H1 (cell line): ENCODE results near the gene BRD4. TPM values are rescaled to one million over a fixed set of nuclear protein-coding genes. Genes with fewer than 3 reads are reported as not detected.

ENCODE experiments used
- CTCF ChIA-PET: fragments of 300-600 bp; sonication (Branson Sonifier 250); formaldehyde crosslinking; loops from one replicate; lab custom pipeline; 2021; ENCODE audit not compliant: partially characterized antibody; lab: Charles Lee
- POLR2A ChIA-PET: fragments of 300-600 bp; sonication (Branson Sonifier 250); formaldehyde crosslinking; loops from one replicate; lab custom pipeline; 2021; ENCODE audit warnings: inconsistent platforms; ENCODE audit not compliant: partially characterized antibody; lab: Charles Lee
- DNase-seq, 2 experiments: peaks; one replicate each; pipeline versions ENCODE4 v3.0.0 to v3.0.0-alpha.2; 2010 to 2022; ENCODE audit warnings: low spot score in 2 of 2, low read depth in 1 of 2, mixed read lengths in 1 of 2
- FAIRE-seq: peaks from 2 replicates; lab custom pipeline; 2011; peaks lifted over from hg19 to GRCh38; lab: Jason Lieb, UNC
- H2AFZ ChIP-seq: 2 replicates; pipeline ENCODE4 v1.8.1; 2012; ENCODE audit warnings: low read length, inconsistent platforms
- H2AK5ac ChIP-seq: 2 replicates; pipeline ENCODE4 v1.6.1; 2013; ENCODE audit warnings: low read depth, low read length
- H2BK120ac ChIP-seq: replicated peaks from 2 replicates; pipeline ENCODE3; 2013; ENCODE audit warnings: low read depth, low read length, inconsistent platforms
- H2BK12ac ChIP-seq: 2 replicates; pipeline ENCODE4 v1.6.1; 2013; ENCODE audit warnings: low read depth, low read length
- H2BK15ac ChIP-seq: 2 replicates; pipeline ENCODE4 v1.6.1; 2013; ENCODE audit warnings: low read length
- H2BK20ac ChIP-seq: 2 replicates; pipeline ENCODE4 v1.6.1; 2013; ENCODE audit warnings: low read length
- H2BK5ac ChIP-seq: 2 replicates; pipeline ENCODE4 v1.6.1; 2013; ENCODE audit warnings: low read depth, low read length
- H3K14ac ChIP-seq: 2 replicates; pipeline ENCODE4 v1.6.1; 2013; ENCODE audit warnings: inconsistent platforms; ENCODE audit not compliant: insufficient read length
- H3K18ac ChIP-seq: 2 replicates; pipeline ENCODE4 v1.6.1; 2013; ENCODE audit warnings: low read length; ENCODE audit errors: extremely low read depth
- H3K23ac ChIP-seq: 2 replicates; pipeline ENCODE4 v1.6.1; 2013; ENCODE audit warnings: inconsistent platforms; ENCODE audit not compliant: insufficient read length
- H3K23me2 ChIP-seq: 2 replicates; pipeline ENCODE4 v1.6.1; 2013; ENCODE audit warnings: low read depth, low read length
- H3K27ac ChIP-seq: 2 replicates; pipeline ENCODE4 v1.6.1; 2011; ENCODE audit warnings: low read depth, low read length, inconsistent platforms
- H3K27me3 ChIP-seq, 4 experiments: replicated peaks in 1 of 4; 1 replicate in 1 of 4; 2 replicates in 3 of 4; pipeline versions ENCODE4 v1.6.1 to v1.8.1; 2011 to 2013; ENCODE audit warnings: low read length in 3 of 4, mild to moderate bottlenecking in 3 of 4, inconsistent platforms in 2 of 4, mixed read lengths in 2 of 4, moderate library complexity in 1 of 4; ENCODE audit not compliant: control insufficient read depth in 3 of 4, insufficient read depth in 3 of 4; ENCODE audit errors: extremely low read depth in 1 of 4
- H3K36me3 ChIP-seq, 4 experiments: 2 replicates each; pipeline versions ENCODE4 v1.6.1 to v1.8.1; 2011 to 2013; ENCODE audit warnings: mild to moderate bottlenecking in 4 of 4, low read length in 3 of 4, moderate library complexity in 2 of 4, control low read depth in 1 of 4, inconsistent platforms in 1 of 4; ENCODE audit not compliant: insufficient read depth in 4 of 4, control insufficient read depth in 2 of 4
- H3K4ac ChIP-seq: replicated peaks from 2 replicates; pipeline ENCODE3; 2013; ENCODE audit warnings: low read length, low read depth, mixed read lengths, inconsistent platforms; ENCODE audit not compliant: insufficient read length
- H3K4me1 ChIP-seq, 4 experiments: replicated peaks in 1 of 4; 1 replicate in 1 of 4; 2 replicates in 3 of 4; pipeline versions ENCODE4 v1.6.1 to v1.8.1; 2011 to 2013; ENCODE audit warnings: low read length in 3 of 4, inconsistent platforms in 2 of 4, mixed read lengths in 1 of 4; ENCODE audit not compliant: insufficient read depth in 4 of 4, control insufficient read depth in 3 of 4
- H3K4me2 ChIP-seq, 2 experiments: 2 replicates each; pipeline versions ENCODE4 v1.6.1 to v1.8.1; 2011 to 2013; ENCODE audit warnings: low read depth in 2 of 2, low read length in 2 of 2, control low read depth in 1 of 2, inconsistent platforms in 1 of 2, mild to moderate bottlenecking in 1 of 2; ENCODE audit not compliant: insufficient read depth in 1 of 2
- H3K4me3 ChIP-seq, 4 experiments: fragments of 200-600, 300-600 bp in 1 of 4; sonication (generic), shearing (Covaris generic), sonication (Bioruptor Twin) in 1 of 4; 2 replicates each; pipeline versions ENCODE4 v1.5.1 to v1.8.1; 2011 to 2016; ENCODE audit warnings: low read length in 4 of 4, low read depth in 3 of 4, control low read depth in 2 of 4, inconsistent platforms in 2 of 4, mild to moderate bottlenecking in 2 of 4, mixed read lengths in 1 of 4, moderate library complexity in 1 of 4; ENCODE audit not compliant: insufficient read depth in 2 of 4; ENCODE audit errors: extremely low read depth in 1 of 4
- H3K56ac ChIP-seq: replicated peaks from 2 replicates; pipeline ENCODE3; 2013; ENCODE audit warnings: low read depth, mild to moderate bottlenecking, mixed read lengths, low read length, inconsistent platforms; ENCODE audit not compliant: insufficient read length
- H3K79me1 ChIP-seq: 2 replicates; pipeline ENCODE4 v1.6.1; 2013; ENCODE audit warnings: low read depth, low read length, control low read depth
- H3K79me2 ChIP-seq, 2 experiments: 2 replicates each; pipeline versions ENCODE4 v1.6.1 to v1.8.1; 2012 to 2013; ENCODE audit warnings: low read length in 2 of 2, mild to moderate bottlenecking in 2 of 2, inconsistent platforms in 1 of 2; ENCODE audit not compliant: insufficient read depth in 2 of 2, control insufficient read depth in 1 of 2
- H3K9ac ChIP-seq, 4 experiments: replicated peaks in 1 of 4; 1 replicate in 1 of 4; 2 replicates in 3 of 4; pipeline versions ENCODE4 v1.6.1 to v1.8.1; 2011 to 2013; ENCODE audit warnings: low read depth in 3 of 4, low read length in 3 of 4, control low read depth in 2 of 4, mild to moderate bottlenecking in 2 of 4, moderate library complexity in 2 of 4, inconsistent platforms in 1 of 4; ENCODE audit errors: extremely low read depth in 1 of 4
- H3K9me3 ChIP-seq, 2 experiments: 2 replicates each; pipeline versions ENCODE4 v1.6.1 to v1.8.1; 2012 to 2013; ENCODE audit warnings: mild to moderate bottlenecking in 2 of 2, moderate library complexity in 2 of 2, control low read depth in 1 of 2, inconsistent platforms in 1 of 2, low read depth in 1 of 2, low read length in 1 of 2, mixed read lengths in 1 of 2; ENCODE audit not compliant: insufficient read depth in 2 of 2
- H4K20me1 ChIP-seq, 2 experiments: replicated peaks in 1 of 2; 2 replicates each; pipeline versions ENCODE3 to v1.8.1; 2011 to 2013; ENCODE audit warnings: inconsistent platforms in 2 of 2, low read length in 2 of 2, mild to moderate bottlenecking in 1 of 2; ENCODE audit not compliant: insufficient read depth in 2 of 2, control insufficient read depth in 1 of 2
- H4K5ac ChIP-seq: 2 replicates; pipeline ENCODE4 v1.6.1; 2013; ENCODE audit warnings: low read length, low read depth, mixed read lengths, inconsistent platforms; ENCODE audit not compliant: insufficient read length
- H4K8ac ChIP-seq: 2 replicates; pipeline ENCODE4 v1.8.0; 2013; ENCODE audit warnings: mild to moderate bottlenecking, moderate library complexity, low read length, inconsistent platforms; ENCODE audit not compliant: insufficient read depth; ENCODE audit errors: extremely low read depth
- H4K91ac ChIP-seq: replicated peaks from 2 replicates; pipeline ENCODE3; 2013; ENCODE audit warnings: low read length, mixed read lengths, inconsistent platforms; ENCODE audit not compliant: insufficient read length
- BRCA1 ChIP-seq: IDR thresholded peaks from 2 replicates; pipeline ENCODE4 v1.6.1; 2012; ENCODE audit warnings: low read depth, low read length, improper control_type of control experiment
- CEBPB ChIP-seq: IDR thresholded peaks from 2 replicates; pipeline ENCODE4 v1.6.1; 2012; ENCODE audit warnings: low read depth, low read length
- WGBS, 2 experiments: shearing (Covaris generic) in 1 of 2; methylation state at CpG; one replicate each; pipeline versions ENCODE4 v1.1.6 to v1.1.7; 2013 to 2015; ENCODE audit warnings: low lambda C conversion rate in 2 of 2, mixed read lengths in 2 of 2, inconsistent platforms in 1 of 2, low coverage in 1 of 2, missing lambda C conversion rate in 1 of 2; ENCODE audit not compliant: insufficient replicate concordance in 2 of 2, insufficient coverage in 1 of 2, insufficient read length in 1 of 2; ENCODE audit errors: extremely low coverage in 1 of 2, missing lambda C conversion rate in 1 of 2; 5-methylcytosine and 5-hydroxymethylcytosine counted together
- polyA plus RNA-seq, 7 experiments: library from polyadenylated mRNA; depleted of rRNA in 3 of 7; stranded (reverse) in 5 of 7; unstranded in 2 of 7; fragments of >200 nt in 5 of 7; fragments of 200-250 nt in 2 of 7; gene quantifications; 1 replicate in 5 of 7; 2 replicates in 1 of 7; 4 replicates in 1 of 7; pipeline versions ENCODE4 v1.2.1 to v1.2.3, GENCODE V29; 2011 to 2013; ENCODE audit warnings: missing spikeins in 2 of 7, mixed read lengths in 2 of 7
- total RNA-seq: library from RNA; stranded (reverse); fragmentation: NEBNext Ultra II Directional; extraction: Animal tissue kit (Norgen Biotek cat#: 25700); gene quantifications from 2 replicates; pipeline ENCODE4 v1.2.1, GENCODE V29; 2021

BRD4 gene
- total and polyA plus RNA-seq, 2 of the 8 experiments (the other 6 are each of a cell fraction or from before 2014, with no cell fraction given): 14.1 to 146 TPM

DNA sequence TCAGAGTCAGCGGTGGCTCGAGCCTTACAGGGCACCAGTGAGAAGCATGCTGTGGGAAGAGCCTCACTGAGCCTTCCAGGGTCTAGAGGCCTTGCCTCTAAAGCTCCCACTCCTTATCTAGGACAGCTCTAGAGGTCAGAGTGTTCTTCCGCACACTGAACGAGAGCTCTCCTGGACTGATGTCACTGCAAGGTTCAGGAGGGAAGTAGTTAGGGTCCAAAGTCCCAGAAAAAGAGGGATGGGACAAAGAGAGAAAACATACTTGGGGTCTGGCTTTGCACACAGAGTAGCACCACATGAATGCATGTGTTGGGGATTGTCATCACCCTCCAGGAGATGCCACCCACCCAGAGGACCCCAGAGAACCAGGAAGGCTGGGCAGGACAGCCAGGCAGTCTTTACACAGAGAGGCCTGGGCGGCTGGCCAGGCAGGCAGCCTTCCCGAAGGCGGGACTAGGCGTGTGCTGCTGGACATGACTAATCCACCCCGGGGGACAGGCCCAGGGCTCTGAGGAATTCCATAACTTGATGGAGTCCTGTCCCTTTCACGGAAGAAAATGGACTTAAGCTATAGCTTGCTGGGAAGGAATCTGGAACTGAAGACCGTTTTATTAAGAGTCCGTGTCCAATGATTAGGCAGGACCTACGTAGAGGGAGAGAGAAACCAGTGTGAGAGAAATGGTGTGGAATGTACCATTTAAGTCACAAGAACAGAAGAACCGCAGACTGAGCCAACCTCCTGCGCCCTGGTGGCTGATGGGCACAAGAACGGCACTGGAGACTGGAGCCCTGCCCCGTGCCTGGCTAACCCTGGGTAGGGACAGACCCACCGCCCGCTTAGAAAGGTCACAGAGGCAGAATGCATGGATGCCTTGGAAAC is 83.5 kb downstream of the BRD4 start:
- Histone ChIP-seq H3K14ac (no peak overlapping the region), H3K4ac (no peak overlapping the region), H4K91ac (no peak overlapping the region), H3K36me3 (peaks cover 10 to 49% (median 28%) of the 10 kb centered on the region in 4 experiments; a peak in 6 of 8 replicates), H3K79me1 (peaks cover 24% of the 10 kb centered on the region), H3K4me2 (no peak overlapping the region), H3K56ac (no peak overlapping the region), H2BK12ac (no peak overlapping the region), H4K20me1 (peaks cover 36 to 44% of the 10 kb centered on the region in 2 experiments), H2BK15ac (no peak overlapping the region), H3K27ac (no peak overlapping the region), H2AFZ (no peak overlapping the region), H3K4me1 (peaks cover 0 to 15% (median 4%) of the 10 kb centered on the region in 4 experiments; a peak in 5 of 7 replicates), H3K79me2 (peaks cover 0 to 11% of the 10 kb centered on the region in 2 experiments; a peak in 2 of 4 replicates), H2AK5ac (no peak overlapping the region), H3K4me3 (no peak overlapping the region), H4K5ac (no peak overlapping the region), H2BK120ac (no peak overlapping the region), H3K23me2 (no peaks in the 10 kb centered on the region), H3K23ac (no peak overlapping the region), H3K18ac (no peak overlapping the region; the same call in 1 of the 2 replicates), H3K9me3 (no peaks in the 10 kb centered on the region), H4K8ac (no peak overlapping the region), H3K27me3 (no peaks in the 10 kb centered on the region), H2BK5ac (no peak overlapping the region), H2BK20ac (no peak overlapping the region), H3K9ac (no peak overlapping the region; a peak in 1 of 7 replicates)
- CTCF ChIA-PET: interaction anchor here (0.5 to 6.5 kb wide), 10 partner anchors 8 to 94 kb away, joined by 3 to 81 read pairs (median 9); partner anchors contain the start of gene EPHX3
- POLR2A ChIA-PET: interaction anchor here (0.5 to 5.0 kb wide), 5 partner anchors 10 to 98 kb away, joined by 3 to 21 read pairs (median 5); partner anchors contain the start of gene EPHX3
- FAIRE-seq (no peak), DNase-seq (no peak)
- TF ChIP-seq CEBPB (no peak), BRCA1 (no peak)
- WGBS, 2 experiments: 94% methylated on average over 19 of the region's 19 CpGs; no CpG with 5 or more reads in 1 of the 2 experiments
